Body of pancreas (tissue), 4 donors: ENCODE data around the gene ATP11A.

Source experiments
- POLR2A ChIP-seq, 3 donors: fragments of 450-650 bp; IDR thresholded peaks; one replicate each; pipeline ENCODE4 v1.6.1; 2016; ENCODE audit warnings: antibody characterized with exemption in 3 of 3, mild to moderate bottlenecking in 2 of 3
- TF ChIP-seq, protein P1 (sequence below), 7 experiments: fragments of 450-650 bp in 4 of 7; fragments of 200-600 bp in 3 of 7; sonication (generic) in 3 of 7; IDR thresholded peaks; one replicate each; pipeline ENCODE4 v1.5.1; 2016 to 2019; ENCODE audit warnings: antibody characterized with exemption in 7 of 7

DNA sequence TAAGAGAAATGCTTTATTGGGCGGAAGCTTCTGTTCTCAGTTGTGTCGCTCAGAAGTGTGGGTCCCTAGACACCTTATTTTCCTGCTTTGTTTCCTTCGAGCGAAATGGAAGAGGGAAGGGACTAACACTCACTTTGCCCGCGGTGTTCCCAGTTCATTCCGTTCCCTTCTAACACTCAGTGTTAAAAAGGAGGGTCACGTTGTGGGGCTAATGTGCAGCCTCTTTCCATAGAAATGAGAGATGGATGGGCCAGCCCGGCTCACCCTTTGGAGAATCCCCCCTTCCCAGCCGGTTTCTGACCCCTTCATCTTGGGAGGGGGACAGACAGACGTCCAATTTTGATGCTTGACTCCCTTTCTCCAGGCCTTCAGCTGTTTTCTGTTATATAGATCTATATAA is 2.3 kb downstream of the ATP11A start:
- TF ChIP-seq POLR2A (IDR thresholded peaks at IDR 0.05) = no peak
- TF ChIP-seq, protein P1, sequence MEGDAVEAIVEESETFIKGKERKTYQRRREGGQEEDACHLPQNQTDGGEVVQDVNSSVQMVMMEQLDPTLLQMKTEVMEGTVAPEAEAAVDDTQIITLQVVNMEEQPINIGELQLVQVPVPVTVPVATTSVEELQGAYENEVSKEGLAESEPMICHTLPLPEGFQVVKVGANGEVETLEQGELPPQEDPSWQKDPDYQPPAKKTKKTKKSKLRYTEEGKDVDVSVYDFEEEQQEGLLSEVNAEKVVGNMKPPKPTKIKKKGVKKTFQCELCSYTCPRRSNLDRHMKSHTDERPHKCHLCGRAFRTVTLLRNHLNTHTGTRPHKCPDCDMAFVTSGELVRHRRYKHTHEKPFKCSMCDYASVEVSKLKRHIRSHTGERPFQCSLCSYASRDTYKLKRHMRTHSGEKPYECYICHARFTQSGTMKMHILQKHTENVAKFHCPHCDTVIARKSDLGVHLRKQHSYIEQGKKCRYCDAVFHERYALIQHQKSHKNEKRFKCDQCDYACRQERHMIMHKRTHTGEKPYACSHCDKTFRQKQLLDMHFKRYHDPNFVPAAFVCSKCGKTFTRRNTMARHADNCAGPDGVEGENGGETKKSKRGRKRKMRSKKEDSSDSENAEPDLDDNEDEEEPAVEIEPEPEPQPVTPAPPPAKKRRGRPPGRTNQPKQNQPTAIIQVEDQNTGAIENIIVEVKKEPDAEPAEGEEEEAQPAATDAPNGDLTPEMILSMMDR (IDR thresholded peaks at IDR 0.05) = no peak
